T-helper 17 cell (primary cell): ENCODE results near the gene MAPKAPK3. TPM values are rescaled to one million over a fixed set of nuclear protein-coding genes. Genes with fewer than 3 reads are reported as not detected.

Source experiments
- ATAC-seq: fragments of 150-1000 bp; cut with Tn5 transposase; 2 replicates; pipeline ENCODE4 v1.10.0; 2021; ENCODE audit warnings: mild to moderate bottlenecking, moderate library complexity
- DNase-seq, 3 donors: peaks; one replicate each; pipeline versions ENCODE4 v3.0.0 to v3.0.0-alpha.2; 2020 to 2021
- H3K9me3 ChIP-seq: one replicate; pipeline ENCODE4 v1.7.0; 2013; ENCODE audit warnings: low read length, mild to moderate bottlenecking; ENCODE audit not compliant: control insufficient read depth, poor library complexity, severe bottlenecking
- H3K27ac Mint-ChIP-seq: one replicate; pipeline ENCODE4 v1.8.0; 2022; ENCODE audit warnings: mild to moderate bottlenecking, moderate library complexity, mixed read lengths
- H3K27me3 Mint-ChIP-seq: one replicate; pipeline ENCODE4 v1.8.0; 2022; ENCODE audit warnings: mixed read lengths
- H3K36me3 Mint-ChIP-seq: one replicate; pipeline ENCODE4 v1.8.0; 2022; ENCODE audit warnings: low read depth, mixed read lengths
- H3K4me1 Mint-ChIP-seq: one replicate; pipeline ENCODE4 v1.8.0; 2022; ENCODE audit warnings: mild to moderate bottlenecking, mixed read lengths
- H3K4me3 Mint-ChIP-seq: one replicate; pipeline ENCODE4 v1.8.0; 2022; ENCODE audit warnings: mild to moderate bottlenecking, moderate library complexity, mixed read lengths
- total RNA-seq, 4 donors: library from RNA in 2 of 4; stranded (reverse) in 2 of 4; gene quantifications; one replicate each; pipeline ENCODE4 v1.2.3 and lab custom pipeline; 2022 to 2026

MAPKAPK3 gene
- total RNA-seq, 2 donors from 2014 or later = 44.7 to 49.2 TPM

GRCh38 chr3:50594253-50594785 lies 22.6 kb upstream of the MAPKAPK3 start:
- no peaks in the 10 kb centered on the region for H3K27me3 Mint-ChIP-seq
- H3K36me3 Mint-ChIP-seq = no peaks in the 10 kb centered on the region
- H3K4me1 Mint-ChIP-seq = peaks cover 36% of the 10 kb centered on the region
- peak overlapping the region; percentile 91 for H3K27ac Mint-ChIP-seq
- no peak overlapping the region for H3K4me3 Mint-ChIP-seq
- no peaks in the 10 kb centered on the region for H3K9me3 ChIP-seq
- no peak for ATAC-seq
- DNase-seq = no peak

GRCh38 chr3:50599115-50599715 lies 17.7 kb upstream of the MAPKAPK3 start:
- Mint-ChIP-seq H3K27ac (peak overlapping the region; percentile 98), H3K27me3 (no peaks in the 10 kb centered on the region), H3K4me1 (peaks cover 54% of the 10 kb centered on the region), H3K36me3 (peaks cover 10% of the 10 kb centered on the region), H3K4me3 (peak overlapping the region; percentile 67)
- DNase-seq (no peak), ATAC-seq (no peak)
- H3K9me3 ChIP-seq = no peaks in the 10 kb centered on the region

- DNase-seq (no peak), ATAC-seq (no peak)
- Mint-ChIP-seq H3K27me3 (no peaks in the 10 kb centered on the region), H3K4me3 (peak overlapping the region; percentile 67), H3K36me3 (peaks cover 11% of the 10 kb centered on the region), H3K27ac (peak overlapping the region; percentile 98), H3K4me1 (peaks cover 59% of the 10 kb centered on the region)
- no peaks in the 10 kb centered on the region for H3K9me3 ChIP-seq
Observed at GRCh38 chr3:50599716-50600118, 17.2 kb upstream of the MAPKAPK3 start.

GRCh38 chr3:50600141-50600753 lies 16.7 kb upstream of the MAPKAPK3 start:
- H3K36me3 Mint-ChIP-seq = peaks cover 12% of the 10 kb centered on the region
- peaks cover 61% of the 10 kb centered on the region for H3K4me1 Mint-ChIP-seq
- no peak for ATAC-seq
- peak overlapping the region; percentile 98 for H3K27ac Mint-ChIP-seq
- peak overlapping the region; percentile 67 for H3K4me3 Mint-ChIP-seq
- DNase-seq = no peak
- H3K9me3 ChIP-seq = no peaks in the 10 kb centered on the region
- no peaks in the 10 kb centered on the region for H3K27me3 Mint-ChIP-seq

GRCh38 chr3:50600841-50601591 lies 15.9 kb upstream of the MAPKAPK3 start:
- peak overlapping the region; percentile 88 for H3K4me3 Mint-ChIP-seq
- peak overlapping the region; percentile 98 for H3K27ac Mint-ChIP-seq
- peaks cover 65% of the 10 kb centered on the region for H3K4me1 Mint-ChIP-seq
- no peaks in the 10 kb centered on the region for H3K27me3 Mint-ChIP-seq
- peak; percentile 83 for ATAC-seq
- H3K36me3 Mint-ChIP-seq = peaks cover 18% of the 10 kb centered on the region
- H3K9me3 ChIP-seq = no peaks in the 10 kb centered on the region
- peak; percentile 34 to 45 (median 43) for DNase-seq

- H3K4me1 Mint-ChIP-seq = peaks cover 71% of the 10 kb centered on the region
- DNase-seq = no peak
- H3K36me3 Mint-ChIP-seq = peaks cover 20% of the 10 kb centered on the region
- H3K27me3 Mint-ChIP-seq = no peaks in the 10 kb centered on the region
- H3K9me3 ChIP-seq = no peaks in the 10 kb centered on the region
- H3K27ac Mint-ChIP-seq = peak overlapping the region; percentile 98
- peak; percentile 2 for ATAC-seq
- H3K4me3 Mint-ChIP-seq = peak overlapping the region; percentile 88
Observed at GRCh38 chr3:50602595-50603191, 14.3 kb upstream of the MAPKAPK3 start.

GRCh38 chr3:50603261-50604109 lies 13.5 kb upstream of the MAPKAPK3 start:
- no peaks in the 10 kb centered on the region for H3K9me3 ChIP-seq
- peaks cover 25% of the 10 kb centered on the region for H3K36me3 Mint-ChIP-seq
- peaks cover 76% of the 10 kb centered on the region for H3K4me1 Mint-ChIP-seq
- H3K27me3 Mint-ChIP-seq = no peaks in the 10 kb centered on the region
- peak overlapping the region; percentile 98 for H3K27ac Mint-ChIP-seq
- ATAC-seq = no peak
- H3K4me3 Mint-ChIP-seq = peak overlapping the region; percentile 98
- no peak for DNase-seq

- no peaks in the 10 kb centered on the region for H3K9me3 ChIP-seq
- peaks cover 81% of the 10 kb centered on the region for H3K4me1 Mint-ChIP-seq
- peak overlapping the region; percentile 98 for H3K27ac Mint-ChIP-seq
- no peak for DNase-seq
- H3K4me3 Mint-ChIP-seq = peak overlapping the region; percentile 98
- H3K27me3 Mint-ChIP-seq = no peaks in the 10 kb centered on the region
- no peak for ATAC-seq
- H3K36me3 Mint-ChIP-seq = peaks cover 30% of the 10 kb centered on the region
Observed at GRCh38 chr3:50604110-50604621, 12.8 kb upstream of the MAPKAPK3 start.

- peak overlapping the region; percentile 98 for H3K4me3 Mint-ChIP-seq
- H3K36me3 Mint-ChIP-seq = peaks cover 34% of the 10 kb centered on the region
- peaks cover 78% of the 10 kb centered on the region for H3K4me1 Mint-ChIP-seq
- peak overlapping the region; percentile 98 for H3K27ac Mint-ChIP-seq
- H3K27me3 Mint-ChIP-seq = no peaks in the 10 kb centered on the region
- no peak for ATAC-seq
- H3K9me3 ChIP-seq = no peaks in the 10 kb centered on the region
- no peak for DNase-seq
Observed at GRCh38 chr3:50604628-50605588, 12.0 kb upstream of the MAPKAPK3 start.

GRCh38 chr3:50605901-50606326 lies 11.0 kb upstream of the MAPKAPK3 start:
- H3K4me3 Mint-ChIP-seq = peak overlapping the region; percentile 98

GRCh38 chr3:50606596-50606995 lies 10.4 kb upstream of the MAPKAPK3 start:
- no peak for ATAC-seq
- peak overlapping the region; percentile 98 for H3K4me3 Mint-ChIP-seq
- H3K9me3 ChIP-seq = no peaks in the 10 kb centered on the region
- H3K36me3 Mint-ChIP-seq = peaks cover 41% of the 10 kb centered on the region
- no peaks in the 10 kb centered on the region for H3K27me3 Mint-ChIP-seq
- peaks cover 69% of the 10 kb centered on the region for H3K4me1 Mint-ChIP-seq
- H3K27ac Mint-ChIP-seq = peak overlapping the region; percentile 98
- no peak for DNase-seq

More at GRCh38 chr3:50605901-50606326, 11.0 kb upstream of the MAPKAPK3 start:
- ATAC-seq = no peak
- no peaks in the 10 kb centered on the region for H3K27me3 Mint-ChIP-seq
- H3K27ac Mint-ChIP-seq = peak overlapping the region; percentile 98
- H3K36me3 Mint-ChIP-seq = peaks cover 38% of the 10 kb centered on the region
- no peak for DNase-seq
- H3K4me1 Mint-ChIP-seq = peaks cover 75% of the 10 kb centered on the region
- H3K9me3 ChIP-seq = no peaks in the 10 kb centered on the region
